ENCODE measurements around the gene ARSI. TPM values are rescaled to one million over a fixed set of nuclear protein-coding genes. Genes with fewer than 3 reads are reported as not detected.
A peak's percentile ranks its signal among the peaks of the same experiment; 100 is the strongest.

ARSI gene
- 1 to 10 TPM in 1 of 2 donors, under 1 TPM in 1; 0.77 to 1.6 TPM for polyA plus RNA-seq

- no peaks in the 10 kb centered on the region for H3K27me3 ChIP-seq (ENCODE audit: control insufficient read depth in 1 of 2, insufficient read depth in 2 of 2, low read length in 2 of 2)
- H3K27ac ChIP-seq (ENCODE audit: low read depth in 2 of 2, low read length in 1 of 2) = peak within 1 kb of the TSS; percentile 27 to 40
- H3K36me3 ChIP-seq (ENCODE audit: control insufficient read depth in 2 of 2, insufficient read depth in 2 of 2, low read length in 1 of 2) = no peaks in the 10 kb centered on the region
- H3K9me3 ChIP-seq (ENCODE audit: control insufficient read depth in 2 of 2, insufficient read depth in 1 of 2, low read depth in 1 of 2, low read length in 1 of 2) = peaks cover 0 to 1% of the 10 kb centered on the region in 2 donors
- 3% methylated on average over 54 to 63 of the region's 63 CpGs for WGBS, 2 donors
- peaks cover 15 to 23% of the 10 kb centered on the region in 2 donors for H3K4me1 ChIP-seq (ENCODE audit: control insufficient read depth in 2 of 2, insufficient read depth in 2 of 2, low read length in 1 of 2)
- peak within 1 kb of the TSS; percentile 25 to 42 for H3K4me3 ChIP-seq (ENCODE audit: low read depth in 1 of 2, low read length in 2 of 2)
Measured at GRCh38 chr5:150302301-150303069, at the start of gene ARSI. Gene ARSI (minus strand): TSS chr5:150302905. CDS start chr5:150302373, 532 bp downstream.

- H3K36me3 ChIP-seq (ENCODE audit: control insufficient read depth in 2 of 2, insufficient read depth in 2 of 2, low read length in 1 of 2) = no peaks in the 10 kb centered on the region
- peaks cover 0 to 3% of the 10 kb centered on the region in 2 donors for H3K4me1 ChIP-seq (ENCODE audit: control insufficient read depth in 2 of 2, insufficient read depth in 2 of 2, low read length in 1 of 2)
- H3K4me3 ChIP-seq (ENCODE audit: low read depth in 1 of 2, low read length in 2 of 2) = no peak overlapping the region
- 44 to 52% methylated on average over 7 of the region's 7 CpGs for WGBS, 2 donors
- H3K27me3 ChIP-seq (ENCODE audit: control insufficient read depth in 1 of 2, insufficient read depth in 2 of 2, low read length in 2 of 2) = no peaks in the 10 kb centered on the region
- no peaks in the 10 kb centered on the region for H3K9me3 ChIP-seq (ENCODE audit: control insufficient read depth in 2 of 2, insufficient read depth in 1 of 2, low read depth in 1 of 2, low read length in 1 of 2)
- H3K27ac ChIP-seq (ENCODE audit: low read depth in 2 of 2, low read length in 1 of 2) = no peak overlapping the region
Measured at GRCh38 chr5:150350524-150351344, 48.0 kb upstream of the ARSI start.

- peaks cover 0 to 3% of the 10 kb centered on the region in 2 donors for H3K4me1 ChIP-seq (ENCODE audit: control insufficient read depth in 2 of 2, insufficient read depth in 2 of 2, low read length in 1 of 2)
- no peaks in the 10 kb centered on the region for H3K27me3 ChIP-seq (ENCODE audit: control insufficient read depth in 1 of 2, insufficient read depth in 2 of 2, low read length in 2 of 2)
- H3K9me3 ChIP-seq (ENCODE audit: control insufficient read depth in 2 of 2, insufficient read depth in 1 of 2, low read depth in 1 of 2, low read length in 1 of 2) = no peaks in the 10 kb centered on the region
- WGBS, 2 donors = 83 to 85% methylated on average over 6 of the region's 6 CpGs
- no peak overlapping the region for H3K27ac ChIP-seq (ENCODE audit: low read depth in 2 of 2, low read length in 1 of 2)
- no peaks in the 10 kb centered on the region for H3K36me3 ChIP-seq (ENCODE audit: control insufficient read depth in 2 of 2, insufficient read depth in 2 of 2, low read length in 1 of 2)
- no peak overlapping the region for H3K4me3 ChIP-seq (ENCODE audit: low read depth in 1 of 2, low read length in 2 of 2)
Measured at GRCh38 chr5:150349681-150350275, 47.1 kb upstream of the ARSI start.

GRCh38 chr5:150347451-150347850 lies 44.7 kb upstream of the ARSI start:
- Histone ChIP-seq H3K9me3 (ENCODE audit: control insufficient read depth in 2 of 2, insufficient read depth in 1 of 2, low read depth in 1 of 2, low read length in 1 of 2) (no peaks in the 10 kb centered on the region), H3K4me1 (ENCODE audit: control insufficient read depth in 2 of 2, insufficient read depth in 2 of 2, low read length in 1 of 2) (peaks cover 0 to 3% of the 10 kb centered on the region in 2 donors), H3K27ac (ENCODE audit: low read depth in 2 of 2, low read length in 1 of 2) (no peak overlapping the region), H3K27me3 (ENCODE audit: control insufficient read depth in 1 of 2, insufficient read depth in 2 of 2, low read length in 2 of 2) (no peaks in the 10 kb centered on the region), H3K4me3 (ENCODE audit: low read depth in 1 of 2, low read length in 2 of 2) (no peak overlapping the region), H3K36me3 (ENCODE audit: control insufficient read depth in 2 of 2, insufficient read depth in 2 of 2, low read length in 1 of 2) (no peaks in the 10 kb centered on the region)
- WGBS, 2 donors = 68 to 78% methylated on average over 9 of the region's 9 CpGs

- no peaks in the 10 kb centered on the region for H3K27me3 ChIP-seq (ENCODE audit: control insufficient read depth in 1 of 2, insufficient read depth in 2 of 2, low read length in 2 of 2)
- no peak overlapping the region for H3K27ac ChIP-seq (ENCODE audit: low read depth in 2 of 2, low read length in 1 of 2)
- no peaks in the 10 kb centered on the region for H3K36me3 ChIP-seq (ENCODE audit: control insufficient read depth in 2 of 2, insufficient read depth in 2 of 2, low read length in 1 of 2)
- 90 to 100% methylated on average over 2 of the region's 2 CpGs for WGBS, 2 donors
- H3K9me3 ChIP-seq (ENCODE audit: control insufficient read depth in 2 of 2, insufficient read depth in 1 of 2, low read depth in 1 of 2, low read length in 1 of 2) = no peaks in the 10 kb centered on the region
- no peak overlapping the region for H3K4me3 ChIP-seq (ENCODE audit: low read depth in 1 of 2, low read length in 2 of 2)
- peaks cover 0 to 3% of the 10 kb centered on the region in 2 donors for H3K4me1 ChIP-seq (ENCODE audit: control insufficient read depth in 2 of 2, insufficient read depth in 2 of 2, low read length in 1 of 2)
Measured at GRCh38 chr5:150347003-150347402, 44.3 kb upstream of the ARSI start.

- 91 to 96% methylated on average over 6 of the region's 6 CpGs for WGBS, 2 donors
- peaks cover 0 to 3% of the 10 kb centered on the region in 2 donors for H3K4me1 ChIP-seq (ENCODE audit: control insufficient read depth in 2 of 2, insufficient read depth in 2 of 2, low read length in 1 of 2)
- H3K4me3 ChIP-seq (ENCODE audit: low read depth in 1 of 2, low read length in 2 of 2) = no peak overlapping the region
- no peaks in the 10 kb centered on the region for H3K27me3 ChIP-seq (ENCODE audit: control insufficient read depth in 1 of 2, insufficient read depth in 2 of 2, low read length in 2 of 2)
- H3K9me3 ChIP-seq (ENCODE audit: control insufficient read depth in 2 of 2, insufficient read depth in 1 of 2, low read depth in 1 of 2, low read length in 1 of 2) = no peaks in the 10 kb centered on the region
- H3K36me3 ChIP-seq (ENCODE audit: control insufficient read depth in 2 of 2, insufficient read depth in 2 of 2, low read length in 1 of 2) = no peaks in the 10 kb centered on the region
- no peak overlapping the region for H3K27ac ChIP-seq (ENCODE audit: low read depth in 2 of 2, low read length in 1 of 2)
Measured at GRCh38 chr5:150346592-150346991, 43.9 kb upstream of the ARSI start.

GRCh38 chr5:150345716-150346115 lies 43.0 kb upstream of the ARSI start:
- H3K4me1 ChIP-seq (ENCODE audit: control insufficient read depth in 2 of 2, insufficient read depth in 2 of 2, low read length in 1 of 2) = no peaks in the 10 kb centered on the region
- no peaks in the 10 kb centered on the region for H3K9me3 ChIP-seq (ENCODE audit: control insufficient read depth in 2 of 2, insufficient read depth in 1 of 2, low read depth in 1 of 2, low read length in 1 of 2)
- WGBS, 2 donors = 83 to 89% methylated on average over 5 of the region's 5 CpGs
- H3K4me3 ChIP-seq (ENCODE audit: low read depth in 1 of 2, low read length in 2 of 2) = no peak overlapping the region
- H3K27me3 ChIP-seq (ENCODE audit: control insufficient read depth in 1 of 2, insufficient read depth in 2 of 2, low read length in 2 of 2) = no peaks in the 10 kb centered on the region
- no peak overlapping the region for H3K27ac ChIP-seq (ENCODE audit: low read depth in 2 of 2, low read length in 1 of 2)
- H3K36me3 ChIP-seq (ENCODE audit: control insufficient read depth in 2 of 2, insufficient read depth in 2 of 2, low read length in 1 of 2) = no peaks in the 10 kb centered on the region

GRCh38 chr5:150343994-150344631 lies 41.4 kb upstream of the ARSI start:
- Histone ChIP-seq H3K27ac (ENCODE audit: low read depth in 2 of 2, low read length in 1 of 2) (no peak overlapping the region), H3K4me3 (ENCODE audit: low read depth in 1 of 2, low read length in 2 of 2) (no peak overlapping the region), H3K4me1 (ENCODE audit: control insufficient read depth in 2 of 2, insufficient read depth in 2 of 2, low read length in 1 of 2) (no peaks in the 10 kb centered on the region), H3K9me3 (ENCODE audit: control insufficient read depth in 2 of 2, insufficient read depth in 1 of 2, low read depth in 1 of 2, low read length in 1 of 2) (no peaks in the 10 kb centered on the region), H3K27me3 (ENCODE audit: control insufficient read depth in 1 of 2, insufficient read depth in 2 of 2, low read length in 2 of 2) (no peaks in the 10 kb centered on the region), H3K36me3 (ENCODE audit: control insufficient read depth in 2 of 2, insufficient read depth in 2 of 2, low read length in 1 of 2) (no peaks in the 10 kb centered on the region)
- WGBS, 2 donors = 77 to 80% methylated on average over 7 of the region's 7 CpGs

- Histone ChIP-seq H3K4me1 (ENCODE audit: control insufficient read depth in 2 of 2, insufficient read depth in 2 of 2, low read length in 1 of 2) (no peaks in the 10 kb centered on the region), H3K27ac (ENCODE audit: low read depth in 2 of 2, low read length in 1 of 2) (no peak overlapping the region), H3K36me3 (ENCODE audit: control insufficient read depth in 2 of 2, insufficient read depth in 2 of 2, low read length in 1 of 2) (no peaks in the 10 kb centered on the region), H3K4me3 (ENCODE audit: low read depth in 1 of 2, low read length in 2 of 2) (no peak overlapping the region), H3K27me3 (ENCODE audit: control insufficient read depth in 1 of 2, insufficient read depth in 2 of 2, low read length in 2 of 2) (no peaks in the 10 kb centered on the region), H3K9me3 (ENCODE audit: control insufficient read depth in 2 of 2, insufficient read depth in 1 of 2, low read depth in 1 of 2, low read length in 1 of 2) (no peaks in the 10 kb centered on the region)
- 89 to 94% methylated on average over 5 of the region's 5 CpGs for WGBS, 2 donors
Measured at GRCh38 chr5:150342583-150342982, 39.9 kb upstream of the ARSI start.

Data from esophagus (tissue), 2 donors.